Astrocyte of the spinal cord (primary cell): Measurements from ENCODE around the gene BRME1.
"Not testable (repeated sequence)": the region's sequence is repeated elsewhere in the genome, so short reads cannot be mapped to it uniquely, and the experiment has no call there.

Experiments
- DNase-seq: peaks from one replicate; pipeline ENCODE4 v3.0.0; 2011; ENCODE audit warnings: low read depth, low spot score
- H3K4me3 ChIP-seq: 2 replicates; pipeline ENCODE4 v1.5.1; 2011; ENCODE audit warnings: low read depth, mild to moderate bottlenecking, low read length, moderate library complexity
- CTCF ChIP-seq: IDR thresholded peaks from 2 replicates; pipeline ENCODE4 v1.5.1; 2012; ENCODE audit warnings: low read depth, mild to moderate bottlenecking, low read length, inconsistent platforms
- in situ Hi-C: cut with HindIII; loops from 2 replicates; pipeline ENCODE4 v1.10.0; 2017; ENCODE audit warnings: low sequenced_read_pairs

BRME1 gene

GRCh38 chr19:13856497-13856896, 49.4 kb downstream of the BRME1 start:
- TF ChIP-seq CTCF: no peak
- in situ Hi-C loops: no loop called here
- H3K4me3 ChIP-seq: no peak overlapping the region
- no peak for DNase-seq

- in situ Hi-C loops, H3K4me3 ChIP-seq, DNase-seq: not testable (repeated sequence)
These were observed 53.7 kb downstream of the BRME1 start for GRCh38 chr19:13852171-13852707.

- in situ Hi-C loops, H3K4me3 ChIP-seq: not testable (repeated sequence)
These were observed 54.2 kb downstream of the BRME1 start for GRCh38 chr19:13851734-13852114.

GRCh38 chr19:13850910-13851733, 54.8 kb downstream of the BRME1 start:
- TF ChIP-seq CTCF: no peak
- in situ Hi-C loops: no loop called here
- no peak overlapping the region for H3K4me3 ChIP-seq
- DNase-seq: peak; percentile 98

More at GRCh38 chr19:13851734-13852114, 54.2 kb downstream of the BRME1 start:
- not testable (repeated sequence) for DNase-seq

- peak; percentile 74 for DNase-seq
- H3K4me3 ChIP-seq: no peak overlapping the region
- TF ChIP-seq CTCF: no peak
- in situ Hi-C loops: no loop called here
These were observed 55.7 kb downstream of the BRME1 start for GRCh38 chr19:13849991-13850909.

- no peak for DNase-seq
- in situ Hi-C loops: no loop called here
- H3K4me3 ChIP-seq: no peak overlapping the region
- TF ChIP-seq CTCF: no peak
These were observed 56.9 kb downstream of the BRME1 start for GRCh38 chr19:13848798-13849676.

- DNase-seq: no peak
- no peak overlapping the region for H3K4me3 ChIP-seq
- TF ChIP-seq CTCF: no peak
- in situ Hi-C loops: no loop called here
These were observed 57.6 kb downstream of the BRME1 start for GRCh38 chr19:13848340-13848677.
